ENCODE data around the gene RAPGEF2.

GRCh38 chr4:159283696-159284095, 180.8 kb downstream of the RAPGEF2 start:
- TF ChIP-seq POLR2A (IDR thresholded peaks at IDR 0.05) (no peak), CTCF (IDR thresholded peaks at IDR 0.05) (no peak)

Data from thyroid gland (tissue), 4 donors.